ENCODE measurements around the gene PXT1.

The PXT1 gene, protein sequence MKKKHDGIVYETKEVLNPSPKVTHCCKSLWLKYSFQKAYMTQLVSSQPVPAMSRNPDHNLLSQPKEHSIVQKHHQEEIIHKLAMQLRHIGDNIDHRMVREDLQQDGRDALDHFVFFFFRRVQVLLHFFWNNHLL

DNA sequence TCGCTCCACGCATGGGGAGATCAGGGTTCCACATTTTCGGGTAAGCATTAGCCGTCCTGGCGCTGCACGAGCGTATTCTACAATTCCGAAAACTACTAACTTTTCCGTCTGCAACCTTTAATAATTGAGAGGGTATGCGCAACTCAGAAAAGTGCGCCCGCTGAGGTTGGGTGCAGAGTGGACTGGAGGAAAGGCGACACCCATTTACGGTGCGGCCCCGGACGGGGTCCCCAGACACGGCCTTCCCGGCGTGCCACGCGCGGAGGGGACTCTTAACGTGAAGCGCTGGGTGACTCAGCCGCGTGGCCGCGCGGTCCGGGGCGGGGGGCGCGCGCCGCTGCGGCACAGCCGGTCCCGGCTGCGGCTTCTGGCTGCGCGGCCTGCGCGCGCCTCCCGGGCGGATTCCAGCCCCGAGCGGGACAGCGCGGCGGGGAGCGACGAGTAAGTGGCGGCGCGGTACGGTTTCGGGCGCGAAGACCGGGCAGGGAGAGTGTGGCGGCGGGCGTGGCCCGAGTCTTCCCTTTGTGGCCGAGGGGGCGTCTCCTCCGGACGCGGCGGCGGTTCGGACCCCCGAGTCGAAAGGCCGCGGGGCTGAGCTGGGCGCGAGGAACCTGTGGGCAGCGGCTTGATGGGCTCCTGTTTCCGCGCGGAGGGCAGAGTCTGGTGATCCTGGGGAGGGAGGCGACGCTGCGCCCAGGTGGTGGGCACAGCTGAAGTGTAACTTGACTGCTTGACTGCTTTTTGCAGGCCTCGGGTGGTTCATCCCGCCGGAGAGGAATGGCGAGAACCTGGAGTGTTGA, at the start of gene PXT1, which contains the start of gene KCTD20:
TSS of gene PXT1 (minus strand) at position 184 of the 800 bp plus-strand sequence. CDS start 16,772 bp downstream, outside the sequence.
TSS of gene KCTD20 (plus strand) at position 330 of the 800 bp plus-strand sequence. CDS start 27,098 bp downstream, outside the sequence.
- Histone ChIP-seq H3K4me3 (replicated peaks; ENCODE audit: low read depth, low read length) (peak within 1 kb of the TSS; percentile 79), H3K27me3 (replicated peaks; ENCODE audit: control insufficient read depth, insufficient read depth, low read length) (no peaks in the 10 kb centered on the region), H3K36me3 (ENCODE audit: control insufficient read depth, insufficient read depth, low read length) (no peaks in the 10 kb centered on the region; the same call in 1 of the 2 replicates)
- TF ChIP-seq, protein P1, sequence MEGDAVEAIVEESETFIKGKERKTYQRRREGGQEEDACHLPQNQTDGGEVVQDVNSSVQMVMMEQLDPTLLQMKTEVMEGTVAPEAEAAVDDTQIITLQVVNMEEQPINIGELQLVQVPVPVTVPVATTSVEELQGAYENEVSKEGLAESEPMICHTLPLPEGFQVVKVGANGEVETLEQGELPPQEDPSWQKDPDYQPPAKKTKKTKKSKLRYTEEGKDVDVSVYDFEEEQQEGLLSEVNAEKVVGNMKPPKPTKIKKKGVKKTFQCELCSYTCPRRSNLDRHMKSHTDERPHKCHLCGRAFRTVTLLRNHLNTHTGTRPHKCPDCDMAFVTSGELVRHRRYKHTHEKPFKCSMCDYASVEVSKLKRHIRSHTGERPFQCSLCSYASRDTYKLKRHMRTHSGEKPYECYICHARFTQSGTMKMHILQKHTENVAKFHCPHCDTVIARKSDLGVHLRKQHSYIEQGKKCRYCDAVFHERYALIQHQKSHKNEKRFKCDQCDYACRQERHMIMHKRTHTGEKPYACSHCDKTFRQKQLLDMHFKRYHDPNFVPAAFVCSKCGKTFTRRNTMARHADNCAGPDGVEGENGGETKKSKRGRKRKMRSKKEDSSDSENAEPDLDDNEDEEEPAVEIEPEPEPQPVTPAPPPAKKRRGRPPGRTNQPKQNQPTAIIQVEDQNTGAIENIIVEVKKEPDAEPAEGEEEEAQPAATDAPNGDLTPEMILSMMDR (IDR thresholded peaks at IDR 0.05; ENCODE audit: insufficient read depth, low read length, poor library complexity, severe bottlenecking) = no peak
- peak; percentile 92 for DNase-seq (ENCODE audit: extremely low read depth, insufficient read length)

DNA sequence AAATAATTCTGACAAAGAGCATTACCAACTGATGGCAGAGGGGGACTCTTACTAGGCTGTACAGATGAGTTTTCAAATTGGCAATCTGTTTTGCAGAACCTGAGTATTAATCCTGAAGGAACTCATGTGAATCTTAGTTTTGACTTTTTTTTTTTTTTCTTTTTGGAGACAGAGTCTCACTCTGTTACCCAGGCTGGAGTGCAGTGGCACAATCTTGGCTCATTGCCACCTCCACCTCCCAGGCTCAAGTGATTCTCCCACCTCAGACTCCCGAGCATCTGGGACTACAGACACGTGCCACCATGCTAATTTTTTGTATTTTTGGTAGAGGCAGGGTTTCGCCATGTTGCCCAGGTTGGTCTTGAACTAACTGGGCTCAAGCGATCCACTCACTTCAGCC, 49.4 kb upstream of the PXT1 start:
- DNase-seq (ENCODE audit: extremely low read depth, insufficient read length) = no peak
- Histone ChIP-seq H3K27me3 (replicated peaks; ENCODE audit: control insufficient read depth, insufficient read depth, low read length) (no peaks in the 10 kb centered on the region), H3K36me3 (ENCODE audit: control insufficient read depth, insufficient read depth, low read length) (peaks cover 6% of the 10 kb centered on the region), H3K4me3 (replicated peaks; ENCODE audit: low read depth, low read length) (no peak overlapping the region)
- TF ChIP-seq, protein P1 (IDR thresholded peaks at IDR 0.05; ENCODE audit: insufficient read depth, low read length, poor library complexity, severe bottlenecking) = no peak

DNA sequence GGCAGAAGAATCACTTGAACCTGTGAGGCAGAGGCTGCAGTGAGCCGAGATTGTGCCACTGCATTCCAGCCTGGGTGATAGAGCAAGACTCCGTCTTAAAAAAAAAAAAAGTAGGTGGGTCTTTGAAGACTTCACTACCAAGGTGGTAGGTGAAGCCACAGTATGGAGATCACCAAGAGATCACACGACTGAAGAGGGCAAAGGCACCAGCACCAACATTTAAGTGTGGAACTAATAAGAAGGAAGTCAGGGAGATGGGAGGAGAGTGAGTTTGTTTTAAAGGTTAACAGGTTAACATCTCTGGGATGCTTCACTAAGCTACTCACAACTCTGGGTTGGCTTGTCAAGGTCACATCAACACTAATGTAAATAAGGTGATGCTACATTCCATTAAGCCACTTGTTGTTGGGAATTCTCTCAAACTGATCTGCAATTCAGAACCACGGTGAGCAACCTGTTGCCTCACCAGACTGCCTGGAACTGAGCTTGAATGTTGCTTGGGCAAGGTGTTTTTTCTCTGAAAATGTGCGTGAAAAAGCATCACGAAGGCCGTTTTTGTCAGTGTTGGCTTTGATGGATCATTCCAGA, 48.8 kb upstream of the PXT1 start:
- no peak for DNase-seq (ENCODE audit: extremely low read depth, insufficient read length)
- Histone ChIP-seq H3K27me3 (replicated peaks; ENCODE audit: control insufficient read depth, insufficient read depth, low read length) (no peaks in the 10 kb centered on the region), H3K36me3 (ENCODE audit: control insufficient read depth, insufficient read depth, low read length) (peaks cover 10% of the 10 kb centered on the region), H3K4me3 (replicated peaks; ENCODE audit: low read depth, low read length) (no peak overlapping the region)
- TF ChIP-seq, protein P1 (IDR thresholded peaks at IDR 0.05; ENCODE audit: insufficient read depth, low read length, poor library complexity, severe bottlenecking) = no peak

DNA sequence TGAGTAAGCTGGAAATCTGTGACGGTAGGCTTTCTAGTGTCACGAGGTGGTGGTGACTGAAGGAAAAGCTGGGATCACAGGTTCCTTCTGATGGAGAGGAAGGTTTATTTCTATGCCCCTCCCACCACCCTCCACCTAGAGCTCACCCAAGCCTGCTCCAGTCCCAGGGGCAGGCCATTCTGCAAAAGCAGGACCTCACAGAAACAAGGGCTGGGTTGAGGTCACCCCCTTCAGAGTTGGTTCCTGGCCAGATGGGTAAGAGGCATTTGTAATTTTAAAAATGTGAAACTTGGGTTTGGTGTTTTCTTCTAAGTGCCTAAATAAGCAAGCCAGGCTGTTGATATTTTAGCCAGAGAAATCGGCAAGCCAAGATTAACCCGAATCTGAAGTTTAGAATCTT, 46.8 kb upstream of the PXT1 start:
- DNase-seq (ENCODE audit: extremely low read depth, insufficient read length) = no peak
- H3K4me3 ChIP-seq (replicated peaks; ENCODE audit: low read depth, low read length) = no peak overlapping the region
- no peaks in the 10 kb centered on the region for H3K27me3 ChIP-seq (replicated peaks; ENCODE audit: control insufficient read depth, insufficient read depth, low read length)
- TF ChIP-seq, protein P1 (IDR thresholded peaks at IDR 0.05; ENCODE audit: insufficient read depth, low read length, poor library complexity, severe bottlenecking) = no peak
- H3K36me3 ChIP-seq (ENCODE audit: control insufficient read depth, insufficient read depth, low read length) = peaks cover 12% of the 10 kb centered on the region

DNA sequence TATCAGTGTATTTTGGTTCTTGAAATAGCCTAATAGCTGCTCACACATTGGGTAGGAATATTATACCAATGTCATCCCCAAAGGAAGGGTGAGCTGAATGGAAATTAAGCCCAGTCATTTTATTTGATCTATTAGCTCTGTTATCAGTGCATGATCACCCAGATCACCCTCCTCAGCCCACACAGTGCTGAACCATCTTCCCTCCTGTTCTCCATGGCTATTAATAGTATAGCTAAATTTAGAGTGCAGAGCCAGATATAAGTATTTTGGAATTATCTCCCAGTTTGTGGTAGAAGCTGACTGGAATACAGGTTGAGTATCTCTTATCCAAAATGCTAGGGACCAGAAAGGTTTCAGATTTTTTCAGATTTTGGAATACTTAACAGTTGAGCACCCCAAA, 45.6 kb upstream of the PXT1 start:
- TF ChIP-seq, protein P1 (IDR thresholded peaks at IDR 0.05; ENCODE audit: insufficient read depth, low read length, poor library complexity, severe bottlenecking) = no peak
- Histone ChIP-seq H3K36me3 (ENCODE audit: control insufficient read depth, insufficient read depth, low read length) (peaks cover 12% of the 10 kb centered on the region), H3K4me3 (replicated peaks; ENCODE audit: low read depth, low read length) (no peak overlapping the region), H3K27me3 (replicated peaks; ENCODE audit: control insufficient read depth, insufficient read depth, low read length) (no peaks in the 10 kb centered on the region)
- DNase-seq (ENCODE audit: extremely low read depth, insufficient read length) = no peak

Data from GM06990 (cell line).